GM11168 (cell line): ENCODE results near the gene ZNF473.
"Not testable (repeated sequence)": the region's sequence is repeated elsewhere in the genome, so short reads cannot be mapped to it uniquely, and the experiment has no call there.

Source experiments
- in situ Hi-C: fragments of 300-500 bp; cut with MboI; formaldehyde crosslinking; loops from one replicate; pipeline ENCODE4 v1.12.0; 2022; ENCODE audit warnings: low sequenced_read_pairs; ENCODE audit not compliant: unreplicated experiment

The ZNF473 gene

DNA sequence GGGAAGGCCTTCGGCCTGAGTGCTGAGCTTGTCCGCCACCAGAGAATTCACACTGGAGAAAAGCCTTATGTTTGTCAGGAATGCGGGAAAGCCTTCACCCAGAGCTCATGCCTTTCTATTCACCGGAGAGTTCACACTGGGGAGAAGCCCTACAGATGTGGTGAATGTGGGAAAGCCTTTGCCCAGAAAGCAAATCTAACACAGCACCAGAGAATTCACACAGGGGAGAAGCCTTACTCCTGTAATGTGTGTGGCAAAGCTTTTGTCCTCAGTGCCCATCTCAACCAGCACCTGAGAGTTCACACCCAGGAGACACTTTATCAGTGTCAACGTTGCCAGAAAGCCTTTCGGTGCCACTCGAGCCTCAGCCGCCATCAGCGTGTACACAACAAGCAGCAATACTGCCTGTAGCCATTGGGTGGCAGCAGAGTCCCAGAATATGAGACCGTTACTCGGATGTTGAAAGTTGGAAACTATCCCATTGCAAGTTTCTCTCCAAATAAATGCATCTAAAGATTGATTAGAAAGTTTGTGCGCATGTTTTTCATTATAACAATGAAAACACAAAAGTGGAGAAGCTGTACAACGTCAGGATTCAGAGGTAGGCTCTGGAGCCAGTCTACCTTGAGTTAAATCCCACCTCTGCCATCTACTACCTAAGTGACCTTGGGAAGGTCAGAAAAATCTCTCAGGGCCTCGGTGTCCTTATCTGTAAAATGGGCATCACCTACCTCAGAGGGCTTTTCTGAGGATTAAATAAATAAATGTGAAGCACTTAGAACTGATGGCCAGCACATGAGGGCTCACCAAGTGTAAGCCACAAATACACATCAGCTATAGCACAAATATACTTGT lies 21.1 kb downstream of the ZNF473 start:
- in situ Hi-C loops = no loop called here

DNA sequence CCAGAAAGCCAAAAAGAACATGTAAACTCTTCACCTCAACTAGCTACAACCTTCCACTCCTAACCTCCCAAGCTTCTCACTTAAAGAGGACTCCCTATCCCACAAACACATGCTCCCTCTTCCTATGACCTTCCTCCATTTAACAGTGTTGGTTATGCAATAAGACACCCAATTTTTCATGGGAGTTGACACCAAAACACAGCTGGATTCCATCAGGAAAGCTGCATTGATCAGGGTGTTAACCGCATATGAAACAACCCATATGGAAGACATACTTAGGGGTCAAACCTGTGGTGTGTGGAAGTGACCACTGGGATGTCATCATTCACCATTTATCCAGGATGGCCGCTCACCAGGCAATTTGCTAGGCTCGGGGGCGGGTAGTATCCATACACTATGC lies 21.9 kb downstream of the ZNF473 start:
- in situ Hi-C loops = no loop called here

GRCh38 chr19:50050406-50051227 lies 24.8 kb downstream of the ZNF473 start:
- in situ Hi-C loops = no loop called here

- in situ Hi-C loops = not testable (repeated sequence)
These were observed 25.6 kb downstream of the ZNF473 start for GRCh38 chr19:50051228-50051895.

DNA sequence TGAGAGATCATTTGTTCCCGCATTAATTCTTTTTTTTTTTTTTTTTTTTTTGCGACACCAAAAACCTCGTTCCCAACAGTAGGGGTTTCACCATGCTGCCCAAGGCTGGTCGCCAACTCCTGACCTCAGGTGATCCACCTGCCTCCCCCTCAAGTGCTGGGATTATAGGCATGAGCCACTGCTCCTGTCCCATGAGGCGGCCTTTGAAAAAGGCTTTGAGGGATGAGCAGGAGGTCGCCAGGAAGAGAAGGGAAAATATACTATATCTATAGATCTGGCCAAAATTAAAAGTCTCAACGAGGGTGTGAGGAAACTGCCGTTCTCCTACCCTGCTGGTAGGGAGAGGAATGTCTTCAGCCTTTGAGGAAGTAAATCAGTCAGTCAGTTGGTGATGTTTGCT lies 26.2 kb downstream of the ZNF473 start:
- in situ Hi-C loops = no loop called here

- in situ Hi-C loops = no loop called here
These were observed 27.3 kb downstream of the ZNF473 start for GRCh38 chr19:50053119-50053518.

GRCh38 chr19:50058425-50058824 lies 32.6 kb downstream of the ZNF473 start:
- in situ Hi-C loops = no loop called here

DNA sequence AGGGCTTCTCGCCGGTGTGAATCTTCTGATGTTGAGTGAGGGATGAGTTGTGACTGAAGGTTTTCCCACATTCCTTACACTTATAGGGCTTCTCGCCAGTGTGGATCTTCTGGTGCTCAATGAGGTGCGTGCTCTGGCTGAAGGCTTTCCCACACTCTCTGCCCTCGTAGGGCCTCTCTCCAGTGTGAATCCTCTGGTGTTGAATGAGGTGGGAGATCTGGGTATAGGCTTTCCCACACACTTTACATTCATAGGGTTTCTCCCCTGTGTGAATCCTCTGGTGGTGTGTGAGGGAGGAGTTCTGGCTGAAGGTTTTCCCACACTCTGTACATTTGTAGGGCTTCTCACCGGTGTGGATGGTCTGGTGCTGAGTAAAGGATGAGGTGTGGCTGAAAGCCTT lies 33.2 kb downstream of the ZNF473 start:
- in situ Hi-C loops = no loop called here

- in situ Hi-C loops = no loop called here
These were observed 34.3 kb downstream of the ZNF473 start for GRCh38 chr19:50060107-50060506.

DNA sequence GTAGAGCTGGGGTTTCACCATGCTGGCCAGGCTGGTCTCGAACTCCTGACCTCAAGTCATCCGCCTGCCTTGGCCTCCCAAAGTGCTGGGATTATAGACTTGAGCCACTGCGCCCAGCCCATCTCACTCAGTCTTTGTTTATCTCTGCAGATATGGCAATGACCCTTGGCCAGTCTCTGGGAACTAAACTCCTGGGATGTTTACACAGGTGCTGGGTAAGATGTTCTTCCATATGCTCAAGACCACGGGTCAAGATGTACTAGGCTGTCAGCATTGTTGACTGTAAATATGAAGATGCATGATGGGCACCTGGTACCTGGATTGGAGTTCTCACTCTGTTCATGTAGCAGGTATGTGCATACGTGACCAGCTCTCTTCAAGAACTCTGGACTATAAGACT lies 35.8 kb downstream of the ZNF473 start:
- in situ Hi-C loops = no loop called here

DNA sequence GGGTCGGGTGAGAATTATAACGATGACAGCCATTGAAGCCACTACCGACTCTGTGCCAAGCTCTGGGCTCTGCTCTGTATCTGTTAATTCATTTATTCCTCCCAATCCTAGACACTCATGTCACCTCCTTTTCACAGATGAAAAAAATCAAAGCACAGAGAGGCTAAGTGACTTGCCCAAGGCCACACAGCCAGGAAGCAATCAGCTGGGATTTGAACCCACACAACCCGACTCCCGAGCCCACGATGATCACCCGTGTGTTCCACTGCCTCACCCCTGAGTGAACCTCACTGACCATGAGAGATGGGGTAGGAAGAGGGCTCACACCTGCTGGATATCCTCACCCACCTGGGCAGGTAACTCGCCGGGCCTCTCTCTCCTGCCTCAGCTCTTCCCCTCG lies 40.1 kb downstream of the ZNF473 start:
- in situ Hi-C loops = no loop called here

DNA sequence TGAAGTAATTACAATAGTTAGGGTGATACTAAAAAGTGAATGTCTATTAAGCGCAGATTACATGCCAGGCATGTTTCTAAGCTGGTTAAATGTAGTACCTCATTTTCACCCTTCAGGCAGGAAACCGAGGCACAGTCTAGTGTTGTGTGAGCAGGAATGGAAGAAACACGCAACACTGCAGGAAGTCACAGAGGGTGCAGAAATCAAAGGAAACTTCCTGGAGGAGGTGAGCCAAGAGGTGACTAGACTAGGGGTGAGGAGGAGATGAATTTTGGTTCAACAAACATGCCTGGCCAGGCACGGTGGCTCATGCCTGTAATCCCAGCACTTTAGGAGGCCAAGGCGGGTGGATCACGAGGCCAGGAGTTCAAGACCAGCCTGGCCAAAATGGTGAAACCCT lies 41.8 kb downstream of the ZNF473 start:
- in situ Hi-C loops = no loop called here

DNA sequence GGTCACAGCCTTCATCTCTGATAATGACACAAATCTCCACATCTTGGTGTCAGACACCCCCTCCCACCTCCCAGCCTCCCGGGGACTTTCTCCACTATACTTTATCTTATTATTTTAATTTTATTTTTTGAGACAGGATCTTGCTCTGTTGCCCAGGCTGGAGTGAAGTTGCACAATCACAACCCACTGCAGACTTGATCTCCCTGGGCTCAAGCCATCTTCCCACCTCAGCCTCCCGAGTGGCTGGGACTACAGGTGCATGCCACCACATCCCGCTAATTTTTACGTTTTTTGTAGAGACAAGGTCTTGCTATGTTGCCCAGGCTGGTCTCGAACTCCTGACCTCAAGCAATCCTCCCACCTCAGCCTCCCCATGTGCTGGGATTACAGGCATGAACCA lies 42.6 kb downstream of the ZNF473 start:
- in situ Hi-C loops = not testable (repeated sequence)

DNA sequence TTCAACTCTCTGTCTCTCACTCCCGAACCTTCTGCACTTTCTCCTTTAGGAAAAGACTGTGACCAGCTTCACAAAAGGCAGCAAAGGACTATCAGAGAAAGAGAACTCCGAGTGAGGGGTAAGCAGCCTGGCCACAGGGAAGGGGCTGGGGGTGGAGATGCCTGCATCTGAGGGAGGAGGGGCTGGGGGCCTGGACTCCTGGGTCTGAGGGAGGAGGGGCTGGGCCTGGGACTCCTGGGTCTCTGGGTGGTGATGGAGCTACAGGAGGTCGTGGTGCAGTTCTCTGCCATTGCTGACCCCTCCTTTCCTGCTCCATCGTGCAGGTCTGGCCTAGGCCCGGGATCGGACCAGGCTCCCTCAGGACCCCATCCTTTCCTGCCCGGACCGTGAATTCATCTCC lies 49.3 kb downstream of the ZNF473 start:
- in situ Hi-C loops = not testable (repeated sequence)

DNA sequence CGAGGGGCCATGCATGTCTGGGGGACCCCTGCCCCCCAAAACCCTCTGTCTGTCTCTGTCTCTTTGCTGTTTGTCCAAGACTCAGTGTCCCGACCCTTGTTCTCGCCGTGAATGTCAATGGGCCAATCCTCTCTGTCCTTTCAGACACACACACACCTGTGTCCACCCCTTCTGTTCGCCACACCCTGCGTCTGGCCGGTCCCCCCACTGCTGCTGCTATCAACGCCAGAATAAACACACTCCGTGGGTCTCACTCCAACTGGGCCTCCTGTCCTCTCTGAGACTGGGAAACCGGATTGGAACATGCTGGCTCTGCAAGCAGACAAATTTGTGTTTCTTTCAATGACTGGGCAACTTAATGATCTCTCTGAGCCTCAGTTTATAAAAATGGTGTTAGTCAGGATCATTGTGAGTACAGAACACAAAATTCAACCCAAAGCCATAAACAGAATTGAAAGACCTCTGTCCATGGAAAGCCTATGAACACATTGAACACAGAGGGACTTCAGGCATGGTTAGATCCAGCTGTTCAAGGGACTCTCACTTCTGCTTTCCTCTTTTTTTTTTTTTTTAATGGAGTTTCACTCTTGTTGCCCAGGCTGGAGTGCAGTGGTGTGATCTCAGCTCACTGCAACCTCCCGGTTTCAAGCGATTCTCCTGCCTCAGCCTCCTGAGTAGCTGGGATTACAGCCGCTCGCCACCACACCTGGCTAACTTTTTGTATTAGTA lies 50.0 kb downstream of the ZNF473 start:
- in situ Hi-C loops = not testable (repeated sequence)

DNA sequence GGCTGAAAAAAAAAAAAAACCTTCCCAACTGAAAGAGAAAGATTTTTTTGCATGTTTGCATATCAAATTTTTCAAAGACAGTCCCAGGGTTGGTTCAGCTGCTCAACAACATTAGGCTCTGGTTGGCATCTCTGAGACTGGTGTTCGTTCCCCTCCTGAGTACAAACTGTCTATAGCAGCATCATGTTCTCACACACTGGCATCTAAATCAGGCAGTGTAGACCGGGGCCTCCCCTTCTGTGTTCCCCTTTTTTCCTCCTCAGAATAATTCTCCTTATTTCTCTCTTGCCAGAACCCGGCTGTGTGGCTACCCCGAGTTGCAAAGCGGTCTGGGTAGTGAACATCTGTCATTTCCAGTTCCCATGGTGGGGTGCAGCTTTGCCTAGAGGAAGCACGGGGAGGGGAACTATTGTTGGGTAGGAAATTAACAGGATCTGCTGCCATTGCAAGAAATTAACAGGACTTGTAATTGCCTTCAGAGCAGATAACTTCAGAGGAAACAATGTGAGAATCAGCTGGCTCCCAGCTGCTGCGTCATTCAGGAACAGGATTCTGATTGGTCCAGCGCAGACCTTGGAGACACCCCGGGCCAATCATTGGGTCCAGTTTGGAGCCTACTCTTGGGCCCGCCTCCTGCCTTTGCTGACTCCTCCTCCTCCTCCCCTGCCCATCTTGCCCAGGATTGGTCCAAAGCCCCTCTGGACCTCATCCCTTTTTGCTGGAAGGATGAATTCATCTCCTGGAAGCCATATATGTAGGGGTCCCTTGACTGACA lies 51.0 kb downstream of the ZNF473 start:
- in situ Hi-C loops = not testable (repeated sequence)

DNA sequence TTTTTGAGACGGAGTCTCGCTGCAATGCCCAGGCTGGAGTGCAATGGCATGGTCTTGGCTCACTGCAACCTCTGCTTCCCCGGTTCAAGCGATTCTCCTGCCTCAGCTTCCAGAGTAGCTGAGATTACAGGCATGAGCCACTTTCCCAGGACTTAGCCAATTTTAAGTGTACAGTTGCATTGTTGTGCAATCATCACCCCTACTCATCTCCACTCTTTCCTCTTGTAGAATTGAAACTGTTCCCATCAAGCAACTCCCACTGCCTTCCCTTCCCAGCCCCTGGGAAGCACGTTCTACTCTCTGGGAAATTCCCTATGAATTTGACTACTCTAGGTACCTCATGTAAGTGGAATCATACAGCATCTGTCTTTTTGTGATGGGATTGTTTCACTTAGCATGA lies 53.2 kb downstream of the ZNF473 start:
- in situ Hi-C loops = not testable (repeated sequence)

DNA sequence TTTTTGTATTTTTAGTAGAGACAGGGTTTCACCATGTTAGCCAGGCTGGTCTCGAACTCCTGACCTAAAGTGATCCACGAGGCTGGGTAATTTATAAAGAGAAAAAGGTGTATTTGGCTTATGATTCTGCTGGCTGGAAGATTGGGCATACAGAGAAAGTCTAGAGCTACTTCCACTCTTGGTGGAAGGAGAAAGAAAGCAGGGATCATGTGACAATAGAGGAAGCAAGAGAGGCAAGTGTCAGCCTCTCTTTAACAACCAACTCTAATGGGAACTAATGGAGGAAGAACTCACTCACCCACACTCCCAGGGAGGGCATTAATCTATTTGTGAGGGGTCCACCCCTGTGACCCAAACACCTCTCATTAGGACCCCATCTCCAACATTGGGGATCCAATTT lies 58.6 kb downstream of the ZNF473 start:
- in situ Hi-C loops = loop anchor here (10.0 kb wide), 1 partner anchor 530 kb away; no protein-coding TSS in a partner anchor

- in situ Hi-C loops = loop anchor here (10.0 kb wide), 1 partner anchor 528 kb away; no protein-coding TSS in a partner anchor
These were observed 61.3 kb downstream of the ZNF473 start for GRCh38 chr19:50087153-50087552.
